GM23338 (cell line): ENCODE measurements around the gene RBM17. TPM values are rescaled to one million over a fixed set of nuclear protein-coding genes. Genes with fewer than 3 reads are reported as not detected.

Experiments
- ATAC-seq: fragments of 200-7000 bp; cut with Tn5 transposase; 3 replicates; pipeline ENCODE4 v1.9.1; 2020
- DNase-seq: peaks from one replicate; pipeline ENCODE4 v3.0.0-alpha.2; 2015; ENCODE audit warnings: low spot score
- H2AFZ ChIP-seq: fragments of 200-600 bp; sonication (generic); 2 replicates; pipeline ENCODE4 v1.8.0; 2016; ENCODE audit warnings: antibody characterized with exemption, mild to moderate bottlenecking, moderate library complexity
- H3F3A ChIP-seq: fragments of 200-600 bp; sonication (generic); replicated peaks from 2 replicates; pipeline ENCODE4 v1.8.0; 2017; ENCODE audit warnings: antibody characterized with exemption, mixed run types, low read depth
- H3K27ac ChIP-seq: fragments of 200-600 bp; sonication (generic); 2 replicates; pipeline ENCODE4 v1.6.1; 2016; ENCODE audit warnings: low read depth
- H3K27me3 ChIP-seq: fragments of 200-600 bp; sonication (generic); 2 replicates; pipeline ENCODE4 v1.8.0; 2016; ENCODE audit warnings: mild to moderate bottlenecking, mixed run types, moderate library complexity; ENCODE audit not compliant: insufficient read depth
- H3K36me3 ChIP-seq: fragments of 200-600 bp; sonication (generic); 2 replicates; pipeline ENCODE4 v1.8.0; 2016; ENCODE audit warnings: mild to moderate bottlenecking; ENCODE audit not compliant: insufficient read depth
- H3K4me1 ChIP-seq: fragments of 200-600 bp; sonication (generic); 2 replicates; pipeline ENCODE4 v1.8.0; 2016; ENCODE audit warnings: mild to moderate bottlenecking, moderate library complexity; ENCODE audit not compliant: insufficient read depth
- H3K4me2 ChIP-seq: fragments of 200-600 bp; sonication (generic); 2 replicates; pipeline ENCODE4 v1.7.1; 2017; ENCODE audit warnings: mixed run types
- H3K4me3 ChIP-seq: fragments of 200-600 bp; sonication (generic); 2 replicates; pipeline ENCODE4 v1.6.1; 2016; ENCODE audit warnings: mixed run types
- H3K79me2 ChIP-seq: fragments of 200-600 bp; sonication (generic); replicated peaks from 2 replicates; pipeline ENCODE4 v1.8.0; 2017; ENCODE audit warnings: mild to moderate bottlenecking; ENCODE audit not compliant: insufficient read depth
- H3K9me2 ChIP-seq: fragments of 200-600 bp; sonication (generic); 2 replicates; pipeline ENCODE4 v1.8.0; 2017; ENCODE audit not compliant: insufficient read depth
- H4K20me1 ChIP-seq: fragments of 200-600 bp; sonication (generic); replicated peaks from 2 replicates; pipeline ENCODE4 v1.8.0; 2017; ENCODE audit warnings: mild to moderate bottlenecking; ENCODE audit not compliant: insufficient read depth
- H3K27ac Mint-ChIP-seq: 2 replicates; pipeline ENCODE4 v1.8.0; 2020; ENCODE audit warnings: inconsistent platforms, mild to moderate bottlenecking, moderate library complexity, mixed read lengths
- H3K27me3 Mint-ChIP-seq: 3 replicates; pipeline ENCODE4 v1.8.0; 2022; ENCODE audit warnings: low read depth, mild to moderate bottlenecking, moderate library complexity, mixed read lengths, inconsistent platforms; ENCODE audit not compliant: insufficient read depth, poor library complexity
- H3K36me3 Mint-ChIP-seq: 3 replicates; pipeline ENCODE4 v1.8.0; 2021; ENCODE audit warnings: low read depth, mild to moderate bottlenecking, inconsistent platforms, moderate library complexity, mixed read lengths
- H3K4me1 Mint-ChIP-seq: 3 replicates; pipeline ENCODE4 v1.8.0; 2020; ENCODE audit warnings: mild to moderate bottlenecking, inconsistent platforms, mixed read lengths
- H3K4me3 Mint-ChIP-seq: 3 replicates; pipeline ENCODE4 v1.8.0; 2021; ENCODE audit warnings: moderate library complexity, mild to moderate bottlenecking, inconsistent platforms, mixed read lengths
- H3K9me3 Mint-ChIP-seq: 3 replicates; pipeline ENCODE4 v1.8.0; 2020; ENCODE audit warnings: moderate library complexity, mild to moderate bottlenecking, inconsistent platforms, mixed read lengths
- JUNB ChIP-seq: IDR thresholded peaks from one replicate; pipeline ENCODE4 v1.6.1; 2016; ENCODE audit warnings: antibody characterized with exemption; ENCODE audit not compliant: unreplicated experiment
- POLR2AphosphoS5 ChIP-seq: IDR thresholded peaks from 2 replicates; pipeline ENCODE4 v1.6.1; 2016; ENCODE audit warnings: antibody characterized with exemption, low read depth
- ZNF331 ChIP-seq: fragments of 250-450 bp; sonication (Bioruptor Pico); IDR thresholded peaks from 2 replicates; pipeline ENCODE4 v1.5.0; 2020; ENCODE audit warnings: low read depth, mild to moderate bottlenecking, moderate library complexity
- polyA plus RNA-seq: library from polyadenylated mRNA; unstranded; fragments of >200 nt; fragmentation: Nextera tagmentation; extraction: Ambion mirVana; gene quantifications from 2 replicates; pipeline ENCODE4 v1.2.1, GENCODE V29; 2016
- total RNA-seq: library from RNA; depleted of rRNA; stranded (reverse); fragments of >200 nt; shearing (Covaris generic); gene quantifications from 2 replicates; pipeline ENCODE4 v1.2.3, GENCODE V29; 2014
- TF ChIP-seq, protein P1 (sequence below): fragments of 250-450 bp; sonication (Bioruptor Pico); IDR thresholded peaks from 2 replicates; pipeline ENCODE4 v1.5.0; 2020; ENCODE audit warnings: mild to moderate bottlenecking, moderate library complexity

Gene RBM17
- total and polyA plus RNA-seq, 2 experiments from 2014 or later: 54.7 to 281 TPM

- TF ChIP-seq POLR2AphosphoS5 (no peak), ZNF331 (CRISPR knock-in tag) (no peak), JUNB (no peak)
- no peak overlapping the region for H3K4me3 Mint-ChIP-seq
- H3K27ac Mint-ChIP-seq: no peak overlapping the region
- H3K36me3 Mint-ChIP-seq: no peaks in the 10 kb centered on the region
- Histone ChIP-seq H3F3A (no peaks in the 10 kb centered on the region), H3K9me2 (no peaks in the 10 kb centered on the region), H3K79me2 (no peaks in the 10 kb centered on the region), H3K4me1 (no peaks in the 10 kb centered on the region), H3K27ac (no peak overlapping the region), H3K4me2 (no peak overlapping the region), H3K27me3 (no peaks in the 10 kb centered on the region), H3K36me3 (no peaks in the 10 kb centered on the region), H3K4me3 (no peak overlapping the region), H2AFZ (no peak overlapping the region), H4K20me1 (no peaks in the 10 kb centered on the region)
- H3K4me1 Mint-ChIP-seq: no peaks in the 10 kb centered on the region; the same call in 2 of the 3 replicates
- no peak for DNase-seq
- peaks cover 13% of the 10 kb centered on the region for H3K27me3 Mint-ChIP-seq
- H3K9me3 Mint-ChIP-seq: no peaks in the 10 kb centered on the region
- ATAC-seq: no peak
Measured at GRCh38 chr10:6045314-6045848, 43.5 kb upstream of the RBM17 start.

- no peak for TF ChIP-seq ZNF331 (CRISPR knock-in tag)
- no peaks in the 10 kb centered on the region for H3K9me3 Mint-ChIP-seq
- H3K27ac ChIP-seq: no peak overlapping the region
- H3K4me1 ChIP-seq: no peaks in the 10 kb centered on the region
- H3K4me3 Mint-ChIP-seq: no peak overlapping the region
- peaks cover 4% of the 10 kb centered on the region; the same call in 1 of the 3 replicates for H3K4me1 Mint-ChIP-seq
- no peaks in the 10 kb centered on the region for H3K9me2 ChIP-seq
- no peaks in the 10 kb centered on the region for H3F3A ChIP-seq
- H3K36me3 ChIP-seq: no peaks in the 10 kb centered on the region
- H3K4me2 ChIP-seq: no peak overlapping the region
- H3K27me3 ChIP-seq: no peaks in the 10 kb centered on the region
- H3K27ac Mint-ChIP-seq: no peak overlapping the region
- no peak overlapping the region for H2AFZ ChIP-seq
- DNase-seq (no peak), ATAC-seq (no peak)
- H3K27me3 Mint-ChIP-seq: peaks cover 13% of the 10 kb centered on the region
- H3K4me3 ChIP-seq: no peak overlapping the region
- no peaks in the 10 kb centered on the region for H3K79me2 ChIP-seq
- no peaks in the 10 kb centered on the region for H3K36me3 Mint-ChIP-seq
- no peaks in the 10 kb centered on the region for H4K20me1 ChIP-seq
Measured at GRCh38 chr10:6045878-6046772, 42.7 kb upstream of the RBM17 start.

GRCh38 chr10:6046773-6047611 lies 41.8 kb upstream of the RBM17 start:
- no peaks in the 10 kb centered on the region for H4K20me1 ChIP-seq
- no peaks in the 10 kb centered on the region for H3K36me3 ChIP-seq
- no peaks in the 10 kb centered on the region for H3K4me1 ChIP-seq
- H2AFZ ChIP-seq: no peak overlapping the region
- H3K4me2 ChIP-seq: no peak overlapping the region
- Mint-ChIP-seq H3K27ac (no peak overlapping the region), H3K4me3 (no peak overlapping the region), H3K27me3 (peaks cover 13% of the 10 kb centered on the region), H3K9me3 (no peaks in the 10 kb centered on the region), H3K4me1 (peaks cover 4% of the 10 kb centered on the region; the same call in 1 of the 3 replicates), H3K36me3 (no peaks in the 10 kb centered on the region)
- no peak overlapping the region for H3K4me3 ChIP-seq
- DNase-seq (no peak), ATAC-seq (no peak)
- H3K27me3 ChIP-seq: no peaks in the 10 kb centered on the region
- H3F3A ChIP-seq: no peaks in the 10 kb centered on the region
- H3K79me2 ChIP-seq: no peaks in the 10 kb centered on the region
- TF ChIP-seq POLR2AphosphoS5: no peak
- TF ChIP-seq, protein P1, sequence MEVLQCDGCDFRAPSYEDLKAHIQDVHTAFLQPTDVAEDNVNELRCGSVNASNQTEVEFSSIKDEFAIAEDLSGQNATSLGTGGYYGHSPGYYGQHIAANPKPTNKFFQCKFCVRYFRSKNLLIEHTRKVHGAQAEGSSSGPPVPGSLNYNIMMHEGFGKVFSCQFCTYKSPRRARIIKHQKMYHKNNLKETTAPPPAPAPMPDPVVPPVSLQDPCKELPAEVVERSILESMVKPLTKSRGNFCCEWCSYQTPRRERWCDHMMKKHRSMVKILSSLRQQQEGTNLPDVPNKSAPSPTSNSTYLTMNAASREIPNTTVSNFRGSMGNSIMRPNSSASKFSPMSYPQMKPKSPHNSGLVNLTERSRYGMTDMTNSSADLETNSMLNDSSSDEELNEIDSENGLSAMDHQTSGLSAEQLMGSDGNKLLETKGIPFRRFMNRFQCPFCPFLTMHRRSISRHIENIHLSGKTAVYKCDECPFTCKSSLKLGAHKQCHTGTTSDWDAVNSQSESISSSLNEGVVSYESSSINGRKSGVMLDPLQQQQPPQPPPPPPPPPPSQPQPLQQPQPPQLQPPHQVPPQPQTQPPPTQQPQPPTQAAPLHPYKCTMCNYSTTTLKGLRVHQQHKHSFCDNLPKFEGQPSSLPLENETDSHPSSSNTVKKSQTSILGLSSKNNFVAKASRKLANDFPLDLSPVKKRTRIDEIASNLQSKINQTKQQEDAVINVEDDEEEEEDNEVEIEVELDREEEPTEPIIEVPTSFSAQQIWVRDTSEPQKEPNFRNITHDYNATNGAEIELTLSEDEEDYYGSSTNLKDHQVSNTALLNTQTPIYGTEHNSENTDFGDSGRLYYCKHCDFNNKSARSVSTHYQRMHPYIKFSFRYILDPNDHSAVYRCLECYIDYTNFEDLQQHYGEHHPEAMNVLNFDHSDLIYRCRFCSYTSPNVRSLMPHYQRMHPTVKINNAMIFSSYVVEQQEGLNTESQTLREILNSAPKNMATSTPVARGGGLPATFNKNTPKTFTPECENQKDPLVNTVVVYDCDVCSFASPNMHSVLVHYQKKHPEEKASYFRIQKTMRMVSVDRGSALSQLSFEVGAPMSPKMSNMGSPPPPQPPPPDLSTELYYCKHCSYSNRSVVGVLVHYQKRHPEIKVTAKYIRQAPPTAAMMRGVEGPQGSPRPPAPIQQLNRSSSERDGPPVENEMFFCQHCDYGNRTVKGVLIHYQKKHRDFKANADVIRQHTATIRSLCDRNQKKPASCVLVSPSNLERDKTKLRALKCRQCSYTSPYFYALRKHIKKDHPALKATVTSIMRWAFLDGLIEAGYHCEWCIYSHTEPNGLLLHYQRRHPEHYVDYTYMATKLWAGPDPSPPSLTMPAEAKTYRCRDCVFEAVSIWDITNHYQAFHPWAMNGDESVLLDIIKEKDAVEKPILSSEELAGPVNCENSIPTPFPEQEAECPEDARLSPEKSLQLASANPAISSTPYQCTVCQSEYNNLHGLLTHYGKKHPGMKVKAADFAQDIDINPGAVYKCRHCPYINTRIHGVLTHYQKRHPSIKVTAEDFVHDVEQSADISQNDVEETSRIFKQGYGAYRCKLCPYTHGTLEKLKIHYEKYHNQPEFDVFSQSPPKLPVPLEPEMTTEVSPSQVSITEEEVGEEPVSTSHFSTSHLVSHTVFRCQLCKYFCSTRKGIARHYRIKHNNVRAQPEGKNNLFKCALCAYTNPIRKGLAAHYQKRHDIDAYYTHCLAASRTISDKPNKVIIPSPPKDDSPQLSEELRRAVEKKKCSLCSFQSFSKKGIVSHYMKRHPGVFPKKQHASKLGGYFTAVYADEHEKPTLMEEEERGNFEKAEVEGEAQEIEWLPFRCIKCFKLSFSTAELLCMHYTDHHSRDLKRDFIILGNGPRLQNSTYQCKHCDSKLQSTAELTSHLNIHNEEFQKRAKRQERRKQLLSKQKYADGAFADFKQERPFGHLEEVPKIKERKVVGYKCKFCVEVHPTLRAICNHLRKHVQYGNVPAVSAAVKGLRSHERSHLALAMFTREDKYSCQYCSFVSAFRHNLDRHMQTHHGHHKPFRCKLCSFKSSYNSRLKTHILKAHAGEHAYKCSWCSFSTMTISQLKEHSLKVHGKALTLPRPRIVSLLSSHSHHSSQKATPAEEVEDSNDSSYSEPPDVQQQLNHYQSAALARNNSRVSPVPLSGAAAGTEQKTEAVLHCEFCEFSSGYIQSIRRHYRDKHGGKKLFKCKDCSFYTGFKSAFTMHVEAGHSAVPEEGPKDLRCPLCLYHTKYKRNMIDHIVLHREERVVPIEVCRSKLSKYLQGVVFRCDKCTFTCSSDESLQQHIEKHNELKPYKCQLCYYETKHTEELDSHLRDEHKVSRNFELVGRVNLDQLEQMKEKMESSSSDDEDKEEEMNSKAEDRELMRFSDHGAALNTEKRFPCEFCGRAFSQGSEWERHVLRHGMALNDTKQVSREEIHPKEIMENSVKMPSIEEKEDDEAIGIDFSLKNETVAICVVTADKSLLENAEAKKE: no peak
- H3K27ac ChIP-seq: no peak overlapping the region
- H3K9me2 ChIP-seq: no peaks in the 10 kb centered on the region
